Measurements from ENCODE around the gene FHOD3.
A peak's percentile ranks its signal among the peaks of the same experiment; 100 is the strongest.
"Not testable (repeated sequence)": the region's sequence is repeated elsewhere in the genome, so short reads cannot be mapped to it uniquely, and the experiment has no call there.

The FHOD3 gene

DNA sequence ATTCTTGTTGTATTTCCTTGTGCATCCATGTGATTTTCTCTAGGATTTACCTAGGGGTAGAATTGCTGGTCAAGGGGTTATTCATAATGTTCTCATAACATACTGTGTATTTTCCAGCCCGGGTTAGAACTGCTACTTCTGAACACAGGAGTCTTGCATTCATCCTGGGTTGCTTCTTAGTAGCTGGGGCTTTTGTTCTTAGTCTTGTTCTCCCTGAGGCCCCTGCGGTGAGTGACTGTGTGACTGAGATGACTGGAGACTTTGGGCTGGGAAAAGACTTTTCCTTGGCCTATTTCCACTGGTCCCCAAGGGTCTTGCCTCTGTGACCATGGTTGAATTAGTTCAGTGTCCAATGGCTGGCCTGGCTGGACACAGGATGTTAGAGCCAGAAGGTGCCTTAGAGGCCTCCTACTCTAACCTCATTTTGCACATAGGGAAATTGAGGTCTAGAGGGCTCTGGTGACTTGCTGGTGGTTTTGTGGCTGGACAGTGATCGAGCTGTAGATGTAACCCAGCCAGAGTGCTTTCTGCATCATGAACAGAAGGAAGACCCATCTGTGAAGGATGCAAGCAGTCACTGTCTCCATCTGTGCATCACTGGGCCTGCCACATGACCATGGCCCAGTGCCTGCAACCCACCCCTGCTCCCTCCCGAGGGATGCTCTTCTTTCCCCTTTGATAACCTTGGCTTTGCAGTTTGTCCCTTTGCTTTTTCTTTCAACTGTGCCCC is 233.3 kb downstream of the FHOD3 start:
- no peak for DNase-seq

DNA sequence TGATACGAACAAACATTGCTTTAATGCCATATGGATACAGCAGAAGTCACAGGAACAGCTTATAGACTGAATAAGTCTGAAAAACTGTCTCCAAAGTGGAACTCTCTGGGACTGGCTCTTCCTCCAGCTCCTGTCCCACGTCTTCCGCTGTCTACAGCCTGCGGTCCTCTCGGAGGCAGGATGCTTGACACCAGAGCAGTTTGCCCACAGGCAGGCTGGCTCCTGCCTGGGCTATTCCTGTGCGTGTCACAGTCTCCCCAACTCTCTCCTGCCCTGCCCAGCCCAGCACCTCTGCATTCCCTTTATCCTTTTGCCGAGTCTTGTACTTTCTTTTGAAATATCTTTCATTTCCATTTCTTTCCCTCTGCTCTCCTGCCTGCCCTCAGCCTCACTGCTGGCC is 234.1 kb downstream of the FHOD3 start:
- DNase-seq: no peak

DNA sequence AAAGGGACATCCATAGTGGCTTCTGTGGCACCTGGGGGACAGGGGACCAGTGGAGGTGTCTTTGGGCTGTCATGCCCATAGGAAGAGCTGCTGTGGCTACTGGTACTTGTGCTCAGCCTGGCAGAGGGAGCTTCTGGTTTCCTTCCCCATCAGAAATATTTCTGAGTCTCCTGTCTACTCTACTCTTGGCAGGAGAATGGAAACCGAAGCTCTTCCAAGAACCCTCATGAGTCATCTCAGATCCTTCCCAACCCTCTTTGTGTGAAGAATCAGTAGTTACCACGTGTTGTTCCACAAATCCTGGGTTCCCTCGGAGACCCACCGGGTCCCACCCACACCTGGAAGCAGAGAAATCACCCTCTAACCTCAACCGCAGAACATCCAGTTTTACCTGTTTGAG is 234.9 kb downstream of the FHOD3 start:
- no peak for DNase-seq

DNA sequence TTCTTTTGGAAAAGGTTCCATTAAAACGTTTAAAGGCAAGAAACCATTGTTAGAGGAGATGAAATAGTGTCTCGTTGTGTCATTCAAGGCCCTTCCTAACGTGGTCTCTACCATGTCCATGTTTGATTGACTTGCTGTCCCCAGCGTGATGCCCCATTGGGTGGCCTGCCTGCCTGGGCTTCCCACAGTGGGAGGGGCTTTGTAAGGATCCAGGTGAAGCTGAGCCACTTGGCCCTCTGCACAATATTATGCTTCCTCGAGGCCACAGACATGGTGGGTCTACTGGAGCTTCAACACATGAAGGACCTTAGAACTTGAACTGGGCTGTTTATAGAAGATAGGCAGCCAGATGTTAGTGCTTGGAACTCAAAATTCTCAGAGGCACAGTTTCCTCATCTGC is 235.3 kb downstream of the FHOD3 start:
- DNase-seq: no peak

DNA sequence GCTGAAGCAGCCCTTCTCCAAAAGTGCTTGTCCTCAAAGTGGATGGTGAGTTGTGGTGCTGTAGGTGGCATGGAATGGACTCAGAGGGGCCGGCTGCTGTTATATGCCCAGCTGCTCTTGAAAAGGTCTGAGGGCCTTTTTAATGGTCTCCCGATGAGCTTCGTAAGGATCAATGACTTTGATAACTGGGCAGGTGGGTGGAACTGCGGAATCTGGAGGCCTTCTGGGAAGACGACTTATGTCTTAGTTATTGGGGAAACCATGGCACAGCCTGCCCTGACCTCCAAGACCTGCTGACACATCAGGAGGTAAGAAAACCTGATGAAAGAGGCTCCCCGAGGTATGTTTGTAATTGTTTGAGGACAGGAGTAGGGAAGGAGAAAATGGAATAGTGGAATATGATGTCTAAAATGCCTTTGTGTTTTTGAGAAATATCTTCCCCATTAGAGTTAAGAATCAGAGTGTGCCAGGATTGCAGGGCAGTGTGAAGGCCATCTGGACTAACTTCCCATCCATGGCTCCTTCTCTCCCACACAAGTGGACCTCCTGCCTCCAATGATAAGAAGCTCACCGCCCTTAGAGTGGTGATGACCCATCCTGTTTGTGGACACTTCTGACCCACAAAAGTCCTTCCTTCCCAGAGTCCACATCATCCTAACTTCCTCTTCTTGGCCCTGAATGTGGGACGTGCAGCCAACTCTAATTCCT is 236.1 kb downstream of the FHOD3 start:
- no peak for DNase-seq

DNA sequence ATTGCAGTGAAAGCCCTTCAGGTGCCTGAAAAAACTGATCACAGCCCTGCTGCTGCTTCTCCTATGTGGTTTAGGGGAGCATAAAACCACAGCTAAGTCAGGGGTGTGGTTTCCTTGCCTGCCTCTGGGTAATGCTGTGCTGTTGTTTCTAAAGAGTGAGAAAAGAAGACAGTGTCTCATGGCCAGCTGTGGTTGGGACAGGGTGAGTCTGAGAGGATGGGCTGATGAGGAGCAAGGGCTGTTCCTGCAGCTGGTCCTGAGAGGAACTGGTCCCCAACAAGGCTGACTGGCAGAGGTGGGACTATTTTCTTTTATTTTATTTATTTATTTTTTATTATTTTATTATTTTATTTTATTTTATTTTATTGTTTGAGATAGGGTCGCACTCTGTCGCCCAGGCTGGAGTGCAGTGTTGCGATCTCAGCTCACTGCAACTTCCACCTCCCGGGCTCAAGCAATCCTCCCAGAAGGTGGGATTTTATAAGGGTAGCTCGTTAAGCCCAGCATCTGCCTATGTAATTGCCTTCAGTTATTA is 236.7 kb downstream of the FHOD3 start:
- peak; percentile 7 for DNase-seq

DNA sequence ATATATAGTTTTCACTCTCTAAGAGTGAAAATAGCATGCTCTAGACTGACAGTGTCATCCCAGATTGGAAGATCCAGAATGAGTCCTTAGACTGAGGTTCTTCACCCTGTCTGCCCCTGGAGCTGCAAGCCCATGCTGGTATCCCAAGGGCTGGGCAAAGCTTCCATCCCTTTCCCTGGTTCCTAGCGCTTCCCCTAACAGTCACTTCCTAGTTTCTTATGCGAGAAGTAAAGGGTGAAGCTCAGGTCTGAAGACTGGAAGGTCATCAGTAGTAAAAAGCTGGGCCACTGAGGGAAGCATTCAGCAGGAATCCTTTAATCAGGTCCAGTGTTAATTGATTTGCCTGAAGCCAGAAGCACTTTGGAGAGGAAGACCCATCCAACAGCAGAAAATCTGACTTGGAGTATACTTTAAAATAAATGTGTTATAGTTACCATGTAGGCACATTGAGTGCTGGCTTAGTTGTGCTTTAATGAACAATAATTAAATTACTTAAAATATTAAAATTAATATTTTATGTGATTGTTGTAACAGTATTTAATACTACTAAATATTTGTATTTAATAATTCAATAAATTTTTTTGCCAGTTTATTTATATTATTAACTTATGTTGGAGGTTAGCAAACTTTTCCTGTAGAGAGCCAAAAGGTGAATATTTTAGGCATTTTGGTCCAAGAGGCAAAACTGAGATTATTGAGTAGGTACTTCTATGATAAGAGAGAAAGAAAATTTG is 237.9 kb downstream of the FHOD3 start:
- no peak for DNase-seq

DNA sequence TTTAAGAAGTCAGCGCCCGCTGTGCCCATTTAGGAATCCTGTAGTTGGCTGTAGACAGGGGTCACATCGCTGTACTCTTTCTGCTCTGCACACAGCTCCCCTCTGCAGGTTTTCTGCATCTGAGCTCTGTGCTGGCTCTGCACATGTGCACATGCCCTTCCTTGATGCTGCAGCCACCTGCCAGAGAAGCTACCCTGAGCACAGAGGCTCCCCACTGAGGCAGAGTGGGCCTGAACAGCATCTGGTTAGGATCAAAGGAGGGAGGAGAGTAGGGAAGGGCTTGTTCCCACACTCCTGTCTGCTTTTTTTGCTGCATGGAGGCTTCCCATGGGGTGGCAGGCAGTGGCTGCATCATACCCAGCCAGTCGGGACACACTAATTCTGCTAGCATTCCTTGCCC is 238.9 kb downstream of the FHOD3 start:
- no peak for DNase-seq

DNA sequence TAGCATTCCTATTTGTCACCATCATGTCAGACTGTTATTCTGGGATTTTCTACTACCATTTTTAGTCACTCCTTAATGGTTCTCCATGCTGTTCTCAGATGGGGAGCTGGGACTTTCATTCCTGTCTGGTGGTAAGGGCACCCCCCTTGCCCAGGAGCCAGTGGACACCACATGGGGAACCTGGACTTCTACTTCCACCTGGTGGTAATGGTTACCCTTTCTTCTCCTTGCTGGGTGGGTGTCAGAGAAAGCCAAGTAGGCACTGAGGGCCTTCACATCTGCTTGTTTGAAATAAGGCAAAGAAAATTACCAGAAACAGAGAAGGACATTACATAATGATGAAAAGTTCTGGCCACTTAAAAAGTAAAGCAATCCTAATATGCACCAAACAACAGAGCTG is 239.8 kb downstream of the FHOD3 start:
- DNase-seq: no peak

DNA sequence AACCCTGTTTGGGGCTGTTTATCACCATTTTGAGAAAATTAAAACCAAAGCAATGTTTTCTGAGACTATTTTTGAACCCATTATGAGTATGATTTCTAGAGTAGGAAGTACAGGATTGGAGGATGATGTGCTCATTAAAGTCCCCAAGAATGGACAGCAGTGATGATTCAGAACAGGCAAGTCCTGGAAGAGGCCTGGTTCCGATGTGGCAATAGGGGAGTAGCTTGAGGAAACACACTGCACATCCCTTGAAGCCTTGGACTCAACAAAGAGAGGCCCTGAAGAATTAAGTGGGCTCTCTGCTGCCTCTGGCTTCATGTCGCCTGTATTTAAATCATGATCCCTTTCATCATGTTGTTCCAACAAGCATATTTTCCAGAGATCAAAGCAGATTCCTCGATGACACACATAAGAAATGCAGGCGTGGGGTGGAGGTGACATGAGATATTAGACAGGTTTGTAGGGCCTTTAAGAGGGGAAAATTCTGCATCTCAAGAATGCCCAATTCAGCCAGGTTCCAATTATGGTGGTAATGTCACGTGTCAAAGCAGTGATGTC is 242.2 kb downstream of the FHOD3 start:
- no peak for DNase-seq

DNA sequence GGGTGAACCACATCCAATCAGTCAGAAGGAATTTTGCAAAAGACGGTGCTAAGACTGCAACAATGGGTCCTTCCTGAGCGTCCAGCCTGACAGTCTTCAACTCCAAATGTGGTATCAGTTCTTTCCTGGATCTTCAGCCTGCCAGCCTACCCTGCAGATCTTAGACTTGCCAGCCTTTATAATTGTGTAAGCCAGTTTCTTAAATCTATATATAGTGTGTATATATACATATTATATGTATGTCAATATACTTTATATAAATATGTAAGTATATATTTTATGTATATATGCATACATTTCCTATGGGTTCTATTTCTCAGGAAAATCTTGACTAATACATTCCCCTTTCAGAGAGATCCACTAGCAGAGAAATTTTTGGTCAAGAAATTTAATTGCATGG is 245.5 kb downstream of the FHOD3 start:
- no peak for DNase-seq

DNA sequence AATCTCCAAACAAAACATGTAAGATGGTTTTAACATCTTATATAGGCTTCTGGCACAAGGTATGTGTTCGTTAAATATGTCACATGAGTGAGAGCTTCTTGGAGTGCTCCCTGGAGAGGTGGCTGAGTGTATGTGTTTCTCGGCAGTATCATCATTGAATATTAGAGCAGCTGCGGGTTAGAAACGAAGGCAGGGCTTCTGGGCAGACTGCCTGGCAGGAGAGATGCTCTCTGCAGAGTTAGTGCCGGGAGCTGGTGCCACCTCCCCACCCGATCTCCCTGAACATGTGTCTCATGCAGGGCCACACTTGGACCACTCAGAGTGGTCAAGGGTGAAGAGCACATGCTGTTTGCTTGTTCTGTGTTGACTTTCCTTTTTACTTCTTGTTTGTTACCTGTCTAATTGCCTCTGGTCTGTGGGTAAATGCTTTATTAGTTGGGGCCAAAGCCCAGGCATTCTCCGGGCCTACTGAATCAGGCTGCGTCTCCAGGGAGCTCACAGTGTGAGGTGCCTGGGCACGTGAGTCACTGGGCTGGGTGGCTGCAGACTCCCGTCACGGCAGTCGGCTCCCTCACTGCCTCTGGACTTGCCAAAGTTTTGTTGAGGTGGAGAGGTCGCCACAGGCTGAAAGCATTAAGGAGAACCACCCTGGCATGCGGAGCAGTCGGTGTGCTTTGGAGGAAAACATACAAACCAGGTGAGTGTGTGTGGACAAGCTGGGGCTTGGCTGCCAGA is 246.6 kb downstream of the FHOD3 start:
- DNase-seq: no peak

DNA sequence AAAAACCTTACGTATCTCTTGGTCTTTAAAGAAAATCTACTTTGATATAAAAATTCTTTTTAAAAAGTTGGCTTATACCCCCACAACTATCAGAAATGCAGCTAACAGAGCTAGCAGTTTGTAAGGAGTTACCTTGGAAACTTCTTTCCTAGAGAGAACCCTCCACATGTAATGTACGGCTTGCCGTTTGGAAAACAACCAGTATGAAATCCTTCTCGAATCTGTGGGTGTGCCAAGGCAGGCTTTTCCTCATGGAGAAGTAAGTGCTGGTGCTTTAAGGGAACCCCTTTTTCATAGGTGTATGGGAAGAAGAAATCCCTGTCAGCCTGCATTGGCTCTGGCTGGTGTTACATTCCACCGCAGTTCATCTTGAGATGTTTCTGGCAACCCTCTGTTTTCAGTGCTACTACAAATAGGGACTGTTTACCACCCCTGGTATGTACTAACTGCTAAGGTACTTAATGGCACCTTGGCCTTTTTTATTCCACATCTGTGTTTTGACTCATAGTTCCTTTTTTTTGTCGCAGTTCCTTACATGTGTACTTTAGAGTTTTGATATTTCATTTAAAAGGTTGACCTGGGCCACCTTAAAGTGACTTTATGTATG is 248.4 kb downstream of the FHOD3 start:
- DNase-seq: no peak

DNA sequence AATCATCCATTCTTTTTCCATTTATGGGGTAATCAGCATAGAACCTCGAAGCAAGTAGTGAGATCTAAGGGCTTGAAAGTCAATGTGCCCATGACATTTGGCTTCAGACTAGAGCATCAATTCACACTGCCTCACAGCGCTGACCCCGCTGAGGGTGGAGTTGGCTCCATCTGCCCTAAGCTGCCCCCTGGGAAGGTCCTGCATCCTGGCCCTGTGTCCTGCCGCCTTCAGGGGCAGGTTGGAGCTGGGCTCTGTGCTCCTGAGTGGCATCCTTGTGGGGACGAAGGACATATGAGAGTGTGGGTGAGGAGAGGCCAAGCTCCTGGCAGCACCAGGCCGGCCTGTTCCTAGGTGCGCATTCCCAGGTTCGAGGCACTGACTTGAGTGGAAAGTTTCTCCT is 249.4 kb downstream of the FHOD3 start:
- DNase-seq: no peak

DNA sequence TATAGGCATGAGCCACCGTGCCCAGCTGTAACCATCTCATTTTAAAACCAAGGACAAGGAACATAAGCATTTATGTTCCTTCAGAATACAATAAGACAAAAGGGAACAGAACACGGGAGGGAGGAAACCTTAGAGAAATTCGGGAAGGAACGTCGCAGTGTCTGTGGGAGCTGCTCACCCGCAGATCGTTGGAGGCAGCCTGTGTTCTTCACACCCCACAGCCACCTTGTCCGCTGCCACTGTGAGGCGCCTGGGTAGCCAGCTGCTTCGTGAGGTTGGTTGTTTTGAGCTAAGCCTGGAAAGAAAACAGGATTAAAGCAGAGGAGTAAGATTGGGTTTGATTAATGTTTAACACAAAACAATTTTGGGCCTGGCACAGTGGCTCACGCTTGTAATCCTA is 250.0 kb downstream of the FHOD3 start:
- DNase-seq: no peak

DNA sequence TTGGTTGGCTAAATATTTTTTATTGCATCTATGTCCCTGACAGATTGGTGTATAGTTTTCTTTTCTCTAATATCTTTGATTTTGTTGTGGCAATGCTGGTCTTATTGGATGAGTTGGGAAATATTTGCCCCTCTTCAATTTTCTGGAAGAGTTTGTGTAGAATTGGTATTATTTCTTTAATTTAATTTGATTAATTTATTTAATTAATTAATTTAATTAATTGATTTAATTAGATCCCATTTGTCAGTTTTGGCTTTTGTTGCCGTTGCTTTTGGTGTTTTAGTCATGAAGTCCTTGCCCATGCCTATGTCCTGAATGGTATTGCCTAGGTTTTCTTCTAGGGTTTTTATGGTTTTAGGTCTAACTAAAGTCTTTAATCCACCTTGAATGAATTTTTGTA is 253.8 kb downstream of the FHOD3 start:
- DNase-seq: not testable (repeated sequence)

DNA sequence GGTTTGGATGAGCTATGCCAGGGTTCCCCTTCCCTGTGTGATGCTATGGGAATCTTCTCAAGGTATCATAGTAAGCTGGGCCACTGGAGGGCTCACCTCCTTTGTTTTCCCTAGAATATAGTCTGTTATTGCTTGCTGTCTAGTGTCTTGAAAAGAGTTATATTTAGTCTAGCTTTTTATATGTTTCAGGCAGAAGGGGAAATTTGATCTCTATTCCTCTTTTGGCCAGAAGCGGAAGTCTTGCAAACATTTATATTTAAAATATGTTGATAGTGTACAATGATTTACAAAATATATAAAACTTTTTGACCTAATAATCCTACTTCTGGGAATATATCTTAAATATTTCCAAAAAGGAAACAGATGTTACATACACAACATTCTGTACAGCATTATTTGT is 260.7 kb downstream of the FHOD3 start:
- no peak for DNase-seq

DNA sequence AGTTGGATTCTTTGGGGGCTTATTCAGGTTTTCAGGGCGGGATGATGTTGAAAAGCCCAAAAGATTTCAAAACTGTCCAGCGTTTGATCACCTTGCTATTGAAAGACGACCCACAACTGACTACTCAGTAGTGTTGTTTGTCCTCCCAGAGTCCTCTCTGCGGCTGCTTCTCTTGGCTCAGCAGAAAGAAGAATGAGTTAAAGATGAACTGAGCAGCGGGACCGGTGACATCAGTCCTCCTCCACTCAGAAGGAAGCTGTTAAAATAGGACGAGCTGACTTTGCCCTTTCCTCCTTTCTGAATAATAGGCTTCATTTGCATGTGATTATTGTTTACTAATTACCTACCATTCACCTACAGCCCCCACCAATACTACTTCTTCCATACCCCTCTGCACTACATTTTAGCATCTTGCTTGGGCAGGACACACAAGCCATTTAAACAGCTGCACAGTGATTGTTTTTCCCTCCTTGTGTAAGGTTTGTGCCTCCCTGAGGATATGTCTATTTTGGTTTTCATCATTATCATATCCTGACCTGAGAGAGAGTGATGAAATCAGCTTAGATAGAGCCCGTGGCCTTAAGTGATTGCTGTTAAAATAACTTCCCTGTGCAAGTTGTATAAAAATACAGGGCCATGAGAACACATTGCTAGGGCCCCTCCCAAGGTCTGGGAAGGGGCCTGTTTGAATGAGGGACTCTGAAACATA is 261.8 kb downstream of the FHOD3 start:
- no peak for DNase-seq

DNA sequence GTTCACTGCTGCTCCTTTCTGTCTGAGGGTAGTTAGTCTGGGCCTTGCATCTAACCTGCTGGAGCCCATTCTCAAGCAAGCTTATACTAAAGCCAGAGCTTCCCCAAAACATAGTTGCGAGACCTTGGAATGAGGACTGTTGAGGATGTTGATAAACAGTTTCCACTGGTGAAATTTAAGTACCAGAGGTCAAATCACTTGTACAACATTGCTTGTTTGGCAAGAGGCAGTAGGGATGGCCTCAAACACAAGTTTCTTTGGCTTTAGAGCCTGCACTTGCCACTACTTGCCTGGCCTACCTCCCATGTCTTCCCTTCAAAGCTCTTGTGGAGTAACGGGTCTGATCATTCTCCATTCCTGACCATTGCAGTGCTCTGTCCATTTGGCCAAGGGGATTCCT is 262.7 kb downstream of the FHOD3 start:
- no peak for DNase-seq

DNA sequence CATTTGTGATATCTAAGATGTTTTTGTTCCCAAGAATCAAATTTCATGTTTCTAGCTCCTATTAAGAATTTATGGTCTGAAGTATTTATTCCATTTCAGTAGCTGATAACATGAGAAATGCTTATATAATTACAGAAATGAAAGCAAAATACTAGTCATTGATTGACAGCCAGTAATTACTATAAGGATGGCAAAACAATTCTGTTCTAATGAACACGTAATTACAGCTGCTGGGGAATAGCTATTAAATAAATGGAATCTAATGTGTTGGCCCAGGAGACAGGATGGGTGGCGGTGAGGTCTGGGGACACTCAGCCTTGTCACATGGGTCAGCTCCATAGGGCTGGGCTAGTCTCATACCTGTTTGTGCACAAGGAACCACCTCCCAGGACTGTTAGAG is 263.5 kb downstream of the FHOD3 start:
- DNase-seq: no peak

DNA sequence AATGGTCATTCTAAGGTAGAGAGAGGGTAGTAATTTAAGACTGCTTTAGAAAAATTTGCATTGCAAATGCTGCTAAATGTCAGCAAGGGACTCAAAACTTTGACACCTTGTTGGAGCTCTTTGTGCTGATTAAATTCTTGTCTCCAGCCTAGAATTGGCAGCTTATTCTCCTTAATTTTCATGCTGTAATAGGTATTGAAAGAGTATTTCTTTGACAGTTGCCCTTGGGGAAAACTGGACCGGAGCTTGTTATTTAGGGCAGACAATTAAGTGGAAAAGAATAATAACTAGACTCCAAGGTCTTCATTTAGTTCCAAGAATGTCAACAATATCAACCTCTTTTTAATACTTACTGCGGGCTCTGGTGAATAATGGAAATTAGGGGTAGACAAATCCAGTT is 267.3 kb downstream of the FHOD3 start:
- DNase-seq: no peak

DNA sequence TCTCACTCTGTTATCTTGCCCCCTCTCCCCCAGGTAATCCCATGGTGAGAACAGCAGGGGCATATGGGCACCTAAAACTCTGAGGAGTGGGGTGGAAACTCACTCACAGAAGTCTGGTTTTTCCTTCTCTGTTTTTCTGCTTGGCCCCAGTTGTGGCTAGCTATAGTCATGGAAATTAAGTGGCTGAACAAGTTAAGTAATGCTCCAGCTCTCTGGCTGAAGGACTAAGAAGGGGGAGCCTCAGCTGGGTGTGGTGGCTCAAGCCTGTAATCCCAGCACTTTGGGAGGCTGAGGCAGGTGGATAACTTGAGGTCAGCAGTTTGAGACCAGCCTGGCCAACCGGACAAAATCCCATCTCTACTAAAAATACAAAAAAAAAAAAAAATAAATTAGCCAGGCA is 270.3 kb downstream of the FHOD3 start:
- DNase-seq: no peak
